ENCODE results near the gene GRIN3B.

The GRIN3B gene

GRCh38 chr19:1046117-1046626 is 46.0 kb downstream of the GRIN3B start:
- H2AFZ ChIP-seq = no peak overlapping the region
- H3K4me1 ChIP-seq = peaks cover 4% of the 10 kb centered on the region
- no peak overlapping the region for H3K4me2 ChIP-seq (ENCODE audit: low read length)
- no peak overlapping the region for H3K27ac ChIP-seq
- TF ChIP-seq, protein P1, sequence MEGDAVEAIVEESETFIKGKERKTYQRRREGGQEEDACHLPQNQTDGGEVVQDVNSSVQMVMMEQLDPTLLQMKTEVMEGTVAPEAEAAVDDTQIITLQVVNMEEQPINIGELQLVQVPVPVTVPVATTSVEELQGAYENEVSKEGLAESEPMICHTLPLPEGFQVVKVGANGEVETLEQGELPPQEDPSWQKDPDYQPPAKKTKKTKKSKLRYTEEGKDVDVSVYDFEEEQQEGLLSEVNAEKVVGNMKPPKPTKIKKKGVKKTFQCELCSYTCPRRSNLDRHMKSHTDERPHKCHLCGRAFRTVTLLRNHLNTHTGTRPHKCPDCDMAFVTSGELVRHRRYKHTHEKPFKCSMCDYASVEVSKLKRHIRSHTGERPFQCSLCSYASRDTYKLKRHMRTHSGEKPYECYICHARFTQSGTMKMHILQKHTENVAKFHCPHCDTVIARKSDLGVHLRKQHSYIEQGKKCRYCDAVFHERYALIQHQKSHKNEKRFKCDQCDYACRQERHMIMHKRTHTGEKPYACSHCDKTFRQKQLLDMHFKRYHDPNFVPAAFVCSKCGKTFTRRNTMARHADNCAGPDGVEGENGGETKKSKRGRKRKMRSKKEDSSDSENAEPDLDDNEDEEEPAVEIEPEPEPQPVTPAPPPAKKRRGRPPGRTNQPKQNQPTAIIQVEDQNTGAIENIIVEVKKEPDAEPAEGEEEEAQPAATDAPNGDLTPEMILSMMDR (IDR thresholded peaks at IDR 0.05) = no peak
- no peak overlapping the region for H3K9ac ChIP-seq
- H3K9me3 ChIP-seq (ENCODE audit: control insufficient read depth, low read length) = no peaks in the 10 kb centered on the region
- H3K36me3 ChIP-seq (ENCODE audit: control insufficient read depth, insufficient read depth, low read length) = no peaks in the 10 kb centered on the region
- H3K79me2 ChIP-seq = no peaks in the 10 kb centered on the region
- H3K4me3 ChIP-seq (ENCODE audit: low read depth, low read length) = no peak overlapping the region
- H3K27me3 ChIP-seq (ENCODE audit: control insufficient read depth, insufficient read depth, low read length) = no peaks in the 10 kb centered on the region

DNA sequence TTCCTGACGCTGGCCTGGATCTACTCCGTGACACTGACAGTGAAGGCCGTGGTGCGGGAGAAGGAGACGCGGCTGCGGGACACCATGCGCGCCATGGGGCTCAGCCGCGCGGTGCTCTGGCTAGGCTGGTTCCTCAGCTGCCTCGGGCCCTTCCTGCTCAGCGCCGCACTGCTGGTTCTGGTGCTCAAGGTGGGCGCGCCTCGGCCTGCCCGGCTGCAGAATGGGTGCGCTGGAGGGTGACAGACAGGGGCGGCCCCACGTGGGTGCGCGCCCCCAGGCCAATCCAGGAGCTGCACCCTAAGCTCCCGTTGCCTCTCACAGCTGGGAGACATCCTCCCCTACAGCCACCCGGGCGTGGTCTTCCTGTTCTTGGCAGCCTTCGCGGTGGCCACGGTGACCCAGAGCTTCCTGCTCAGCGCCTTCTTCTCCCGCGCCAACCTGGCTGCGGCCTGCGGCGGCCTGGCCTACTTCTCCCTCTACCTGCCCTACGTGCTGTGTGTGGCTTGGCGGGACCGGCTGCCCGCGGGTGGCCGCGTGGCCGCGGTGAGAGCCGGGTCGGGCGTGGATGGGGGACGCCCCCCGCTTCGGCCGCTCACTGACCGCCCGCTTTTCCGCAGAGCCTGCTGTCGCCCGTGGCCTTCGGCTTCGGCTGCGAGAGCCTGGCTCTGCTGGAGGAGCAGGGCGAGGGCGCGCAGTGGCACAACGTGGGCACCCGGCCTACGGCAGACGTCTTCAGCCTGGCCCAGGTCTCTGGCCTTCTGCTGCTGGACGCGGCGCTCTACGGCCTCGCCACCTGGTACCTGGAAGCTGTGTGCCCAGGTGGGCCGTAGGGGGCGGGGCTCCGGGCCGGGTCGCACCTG is 46.8 kb downstream of the GRIN3B start:
- Histone ChIP-seq H3K4me2 (ENCODE audit: low read length) (no peak overlapping the region), H3K36me3 (ENCODE audit: control insufficient read depth, insufficient read depth, low read length) (no peaks in the 10 kb centered on the region), H3K9ac (no peak overlapping the region), H3K79me2 (no peaks in the 10 kb centered on the region), H3K27ac (no peak overlapping the region), H3K27me3 (ENCODE audit: control insufficient read depth, insufficient read depth, low read length) (no peaks in the 10 kb centered on the region), H3K4me1 (no peaks in the 10 kb centered on the region), H2AFZ (no peak overlapping the region), H3K9me3 (ENCODE audit: control insufficient read depth, low read length) (no peaks in the 10 kb centered on the region), H3K4me3 (ENCODE audit: low read depth, low read length) (no peak overlapping the region)
- TF ChIP-seq, protein P1 (IDR thresholded peaks at IDR 0.05) = no peak

DNA sequence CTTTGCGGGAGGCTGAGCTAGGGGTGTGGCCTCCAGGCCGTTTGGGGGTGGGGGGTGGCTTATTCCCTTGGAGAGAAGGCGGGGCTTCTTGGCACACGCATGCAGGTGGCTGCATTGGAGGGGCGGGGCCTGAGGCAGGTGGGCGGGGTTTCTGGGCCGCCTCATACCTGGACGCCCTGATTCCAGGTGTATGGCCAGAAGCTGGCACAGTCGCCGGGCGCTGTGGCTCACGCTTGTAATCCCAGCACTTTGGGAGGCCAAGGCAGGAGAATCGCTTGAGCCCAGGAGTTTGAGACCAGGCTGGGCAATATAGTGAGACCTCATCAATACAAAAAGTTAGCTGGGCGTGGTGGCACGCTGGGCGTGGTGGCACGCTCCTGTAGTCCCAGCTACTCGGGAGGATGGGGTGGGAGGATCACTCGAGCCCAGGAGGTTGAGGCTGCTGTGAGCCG is 47.5 kb downstream of the GRIN3B start:
- no peaks in the 10 kb centered on the region for H3K27me3 ChIP-seq (ENCODE audit: control insufficient read depth, insufficient read depth, low read length)
- H3K4me2 ChIP-seq (ENCODE audit: low read length) = no peak overlapping the region
- TF ChIP-seq, protein P1 (IDR thresholded peaks at IDR 0.05) = no peak
- H3K36me3 ChIP-seq (ENCODE audit: control insufficient read depth, insufficient read depth, low read length) = no peaks in the 10 kb centered on the region
- no peaks in the 10 kb centered on the region for H3K79me2 ChIP-seq
- no peak overlapping the region for H3K9ac ChIP-seq
- no peak overlapping the region for H3K27ac ChIP-seq
- no peak overlapping the region for H2AFZ ChIP-seq
- no peak overlapping the region for H3K4me3 ChIP-seq (ENCODE audit: low read depth, low read length)
- H3K9me3 ChIP-seq (ENCODE audit: control insufficient read depth, low read length) = no peaks in the 10 kb centered on the region
- no peaks in the 10 kb centered on the region for H3K4me1 ChIP-seq

- H3K9me3 ChIP-seq (ENCODE audit: control insufficient read depth, low read length) = no peaks in the 10 kb centered on the region
- no peak overlapping the region for H3K27ac ChIP-seq
- H2AFZ ChIP-seq = no peak overlapping the region
- H3K4me1 ChIP-seq = no peaks in the 10 kb centered on the region
- H3K9ac ChIP-seq = no peak overlapping the region
- no peak overlapping the region for H3K4me3 ChIP-seq (ENCODE audit: low read depth, low read length)
- TF ChIP-seq, protein P1 (IDR thresholded peaks at IDR 0.05) = no peak
- H3K36me3 ChIP-seq (ENCODE audit: control insufficient read depth, insufficient read depth, low read length) = no peaks in the 10 kb centered on the region
- H3K27me3 ChIP-seq (ENCODE audit: control insufficient read depth, insufficient read depth, low read length) = no peaks in the 10 kb centered on the region
- no peak overlapping the region for H3K4me2 ChIP-seq (ENCODE audit: low read length)
- no peaks in the 10 kb centered on the region for H3K79me2 ChIP-seq
Measured at GRCh38 chr19:1049106-1049505, 48.9 kb downstream of the GRIN3B start.

All from parathyroid adenoma (tissue), 2 donors.